BJ (cell line): ENCODE data around the gene GALNT13. TPM values are rescaled to one million over a fixed set of nuclear protein-coding genes. Genes with fewer than 3 reads are reported as not detected.

ENCODE experiments used
- CTCF ChIA-PET: fragments of 350-600 bp; formaldehyde crosslinking; extraction: SDS; loops from one replicate; lab custom pipeline; 2021; ENCODE audit warnings: antibody characterized with exemption, inconsistent platforms; lab: Yijun Ruan, JAX
- POLR2A ChIA-PET: fragments of 300-600 bp; sonication (Branson Sonifier 250); formaldehyde crosslinking; extraction: SDS; loops from one replicate; lab custom pipeline; 2021; ENCODE audit warnings: antibody characterized with exemption; lab: Charles Lee
- DNase-seq: peaks from one replicate; pipeline ENCODE4 v3.0.0-alpha.2; 2011; ENCODE audit warnings: low read depth
- H3K27me3 ChIP-seq: 2 replicates; pipeline ENCODE4 v1.6.0; 2011; ENCODE audit warnings: low read length; ENCODE audit not compliant: control insufficient read depth, insufficient read depth
- H3K36me3 ChIP-seq: 2 replicates; pipeline ENCODE4 v1.5.1; 2011; ENCODE audit warnings: low read length; ENCODE audit not compliant: control insufficient read depth, insufficient read depth
- H3K4me3 ChIP-seq: 2 replicates; pipeline ENCODE4 v1.5.1; 2011; ENCODE audit warnings: low read depth, mild to moderate bottlenecking, control low read depth, low read length
- CTCF ChIP-seq: IDR thresholded peaks from 2 replicates; pipeline ENCODE4 v1.5.1; 2011; ENCODE audit warnings: low read depth, mild to moderate bottlenecking, control low read depth, inconsistent platforms, low read length, moderate library complexity; ENCODE audit not compliant: insufficient read depth
- polyA plus RNA-seq: library from polyadenylated mRNA; depleted of rRNA; stranded (reverse); fragments of >200 nt; gene quantifications from 2 replicates; pipeline ENCODE4 v1.2.3, GENCODE V29; 2011

Gene GALNT13
- polyA plus RNA-seq, 1 experiment = not detected

GRCh38 chr2:154307007-154307406, 435.3 kb downstream of the GALNT13 start:
- CTCF ChIA-PET = no interaction called here
- TF ChIP-seq CTCF = no peak
- POLR2A ChIA-PET = no interaction called here
- DNase-seq = no peak
- Histone ChIP-seq H3K36me3 (no peaks in the 10 kb centered on the region), H3K4me3 (no peak overlapping the region), H3K27me3 (no peaks in the 10 kb centered on the region)

- DNase-seq = no peak
- CTCF ChIA-PET = interaction anchor here (0.7 kb wide), 1 partner anchor 887 kb away, joined by 3 read pairs; no protein-coding TSS in a partner anchor
- H3K4me3 ChIP-seq = no peak overlapping the region
- H3K36me3 ChIP-seq = no peaks in the 10 kb centered on the region
- POLR2A ChIA-PET = no interaction called here
- no peaks in the 10 kb centered on the region for H3K27me3 ChIP-seq
- no peak for TF ChIP-seq CTCF
Measured at GRCh38 chr2:154324601-154325000, 452.9 kb downstream of the GALNT13 start.

- H3K4me3 ChIP-seq = no peak overlapping the region
- no peaks in the 10 kb centered on the region for H3K36me3 ChIP-seq
- no peak for TF ChIP-seq CTCF
- POLR2A ChIA-PET = no interaction called here
- no peak for DNase-seq
- CTCF ChIA-PET = no interaction called here
- H3K27me3 ChIP-seq = no peaks in the 10 kb centered on the region
Measured at GRCh38 chr2:154329510-154329909, 457.8 kb downstream of the GALNT13 start.

- no peak overlapping the region for H3K4me3 ChIP-seq
- POLR2A ChIA-PET = no interaction called here
- DNase-seq = no peak
- CTCF ChIA-PET = no interaction called here
- no peaks in the 10 kb centered on the region for H3K36me3 ChIP-seq
- no peaks in the 10 kb centered on the region for H3K27me3 ChIP-seq
- TF ChIP-seq CTCF = no peak
Measured at GRCh38 chr2:154331784-154332183, 460.1 kb downstream of the GALNT13 start.

GRCh38 chr2:154336201-154336600, 464.5 kb downstream of the GALNT13 start:
- Histone ChIP-seq H3K4me3 (no peak overlapping the region), H3K36me3 (no peaks in the 10 kb centered on the region), H3K27me3 (no peaks in the 10 kb centered on the region)
- ChIA-PET CTCF (no interaction called here), POLR2A (no interaction called here)
- TF ChIP-seq CTCF = no peak
- no peak for DNase-seq
